Pancreas (tissue), 10 donors: ENCODE data around the gene RNF187. TPM values are rescaled to one million over a fixed set of nuclear protein-coding genes. Genes with fewer than 3 reads are reported as not detected.

Experiments used
- ATAC-seq, 4 donors: fragments of 200-7000 bp; cut with Tn5 transposase; one replicate each; pipeline versions ENCODE4 v1.8.0 to v1.9.1; 2020; ENCODE audit warnings: mild to moderate bottlenecking in 4 of 4, moderate library complexity in 4 of 4
- DNase-seq, 6 donors: peaks; one replicate each; pipeline ENCODE4 v3.0.0-alpha.2; 2020
- FAIRE-seq: peaks from 2 replicates; lab custom pipeline; 2012; peaks lifted over from hg19 to GRCh38; lab: Jason Lieb, UNC
- H3K27ac ChIP-seq, 4 donors: fragments of 200-600 bp; sonication (generic); 1 replicate in 3 of 4; 2 replicates in 1 of 4; pipeline versions ENCODE4 v1.5.0 to v1.8.0; 2020
- H3K27me3 ChIP-seq, 4 donors: fragments of 200-600 bp; one replicate each; pipeline ENCODE4 v1.8.0; 2021
- H3K36me3 ChIP-seq, 3 donors: fragments of 200-600 bp; sonication (generic) in 1 of 3; one replicate each; pipeline versions ENCODE4 v1.5.0 to v1.8.0; 2020 to 2021
- H3K4me1 ChIP-seq, 3 donors: fragments of 200-600 bp; one replicate each; pipeline ENCODE4 v1.8.0; 2021
- H3K4me3 ChIP-seq, 4 donors: fragments of 200-600 bp; sonication (generic) in 2 of 4; one replicate each; pipeline versions ENCODE4 v1.5.0 to v1.8.0; 2020 to 2021
- H3K9me3 ChIP-seq, 4 donors: fragments of 200-600 bp; one replicate each; pipeline ENCODE4 v1.8.0; 2021
- WGBS, 2 donors: extraction: QIAGEN DNeasy Blood & Tissue Kit; methylation state at CpG; one replicate each; pipeline ENCODE4 v1.1.7; 2013; 5-methylcytosine and 5-hydroxymethylcytosine counted together
- intact Hi-C, 3 donors: fragments of 100-400 bp; cut with DNase I; formaldehyde crosslinking; loops; one replicate each; pipeline versions ENCODE4 v1.11.1 to v1.14.2; 2022
- polyA plus RNA-seq, 2 donors: library from polyadenylated mRNA; stranded (reverse); fragments of 200-250 nt; gene quantifications; one replicate each; pipeline ENCODE4 v1.2.3, GENCODE V29; 2013
- total RNA-seq, 6 donors: library from RNA; stranded (reverse); fragmentation: NEBNext Ultra II Directional in 4 of 6; extraction: Animal tissue kit (Norgen Biotek cat#: 25700) in 4 of 6; gene quantifications; one replicate each; pipeline versions ENCODE4 v1.2.1 to v1.2.4, GENCODE V29; 2021 to 2023
- TF ChIP-seq, protein P1 (sequence below), 4 donors: fragments of 200-600 bp; sonication (generic) in 3 of 4; IDR thresholded peaks; one replicate each; pipeline versions ENCODE4 v1.5.0 to v1.8.0; 2021; ENCODE audit warnings: antibody characterized with exemption in 4 of 4
- donor health status: healthy with polysubstance abuse.
- donor health status: DM: no; HTN: no; CAD: no; lungs with moderate emphysema.
- donor health status: DM: no; HTN: no; CAD: no.
- donor health status: control.
- donor health status: control.
- donor health status: Bipolar disorder and iron deficiency.
- donor health status: DM: yes; HTN: yes; CAD: no.
- donor health status: DM: no; HTN: no; CAD: no.
- donor health status: DM: no; HTN: no; CAD: no.
- donor health status: DM: yes; HTN: yes; CAD: no.

RNF187 gene
- total and polyA plus RNA-seq, 8 donors, result 16.0 to 60.2 (median 51.4) TPM

DNA sequence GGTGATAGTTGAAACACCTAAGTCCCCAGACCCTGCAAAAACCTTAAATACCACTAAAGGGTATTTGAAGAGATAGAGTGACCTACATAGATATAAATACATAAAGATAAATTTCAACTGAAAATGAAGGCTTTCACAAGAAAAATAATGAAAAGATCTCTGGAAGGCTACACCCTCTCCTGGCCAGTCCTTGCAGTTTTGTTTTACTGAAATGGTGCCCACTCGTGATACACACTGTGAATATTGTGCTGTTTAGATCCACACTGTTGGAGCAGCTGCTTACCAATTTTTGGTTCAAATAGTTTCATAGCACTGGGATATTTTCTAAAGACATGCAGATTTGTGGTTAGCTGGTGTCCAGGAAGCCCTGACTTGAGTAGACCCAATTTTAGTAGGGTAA is 31.5 kb upstream of the RNF187 start:
- FAIRE-seq (no peak), ATAC-seq (no peak), DNase-seq (no peak)
- H3K36me3 ChIP-seq, result no peaks in the 10 kb centered on the region
- peaks cover 0 to 9% (median 0%) of the 10 kb centered on the region in 3 donors for H3K4me1 ChIP-seq
- intact Hi-C loops, result no loop called here
- TF ChIP-seq, protein P1, sequence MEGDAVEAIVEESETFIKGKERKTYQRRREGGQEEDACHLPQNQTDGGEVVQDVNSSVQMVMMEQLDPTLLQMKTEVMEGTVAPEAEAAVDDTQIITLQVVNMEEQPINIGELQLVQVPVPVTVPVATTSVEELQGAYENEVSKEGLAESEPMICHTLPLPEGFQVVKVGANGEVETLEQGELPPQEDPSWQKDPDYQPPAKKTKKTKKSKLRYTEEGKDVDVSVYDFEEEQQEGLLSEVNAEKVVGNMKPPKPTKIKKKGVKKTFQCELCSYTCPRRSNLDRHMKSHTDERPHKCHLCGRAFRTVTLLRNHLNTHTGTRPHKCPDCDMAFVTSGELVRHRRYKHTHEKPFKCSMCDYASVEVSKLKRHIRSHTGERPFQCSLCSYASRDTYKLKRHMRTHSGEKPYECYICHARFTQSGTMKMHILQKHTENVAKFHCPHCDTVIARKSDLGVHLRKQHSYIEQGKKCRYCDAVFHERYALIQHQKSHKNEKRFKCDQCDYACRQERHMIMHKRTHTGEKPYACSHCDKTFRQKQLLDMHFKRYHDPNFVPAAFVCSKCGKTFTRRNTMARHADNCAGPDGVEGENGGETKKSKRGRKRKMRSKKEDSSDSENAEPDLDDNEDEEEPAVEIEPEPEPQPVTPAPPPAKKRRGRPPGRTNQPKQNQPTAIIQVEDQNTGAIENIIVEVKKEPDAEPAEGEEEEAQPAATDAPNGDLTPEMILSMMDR (IDR thresholded peaks at IDR 0.05), result no peak
- H3K27me3 ChIP-seq, result peaks cover 0 to 11% (median 0%) of the 10 kb centered on the region in 4 donors
- no peaks in the 10 kb centered on the region for H3K9me3 ChIP-seq
- WGBS, 2 donors, result 35 to 68% methylated on average over 1 of the region's 1 CpG
- H3K27ac ChIP-seq, result no peak overlapping the region
- no peak overlapping the region for H3K4me3 ChIP-seq

- H3K4me1 ChIP-seq, result peaks cover 0 to 9% (median 0%) of the 10 kb centered on the region in 3 donors
- H3K36me3 ChIP-seq, result no peaks in the 10 kb centered on the region
- H3K4me3 ChIP-seq, result peak overlapping the region in 2 of 4 donors; percentile 35 to 44
- no peaks in the 10 kb centered on the region for H3K9me3 ChIP-seq
- intact Hi-C loops, result no loop called here
- WGBS, 2 donors, result 51 to 57% methylated on average over 6 of the region's 6 CpGs
- TF ChIP-seq, protein P1 (IDR thresholded peaks at IDR 0.05), result no peak
- ATAC-seq, result no peak
- H3K27ac ChIP-seq, result peak overlapping the region in 1 of 4 donors; percentile 88
- DNase-seq, result no peak
- H3K27me3 ChIP-seq, result peaks cover 0 to 15% (median 0%) of the 10 kb centered on the region in 4 donors
- no peak for FAIRE-seq
These were observed 30.7 kb upstream of the RNF187 start for GRCh38 chr1:228456252-228457016.

- TF ChIP-seq, protein P1 (IDR thresholded peaks at IDR 0.05), result no peak
- DNase-seq, result no peak
- 25 to 30% methylated on average over 13 of the region's 13 CpGs for WGBS, 2 donors
- H3K27me3 ChIP-seq, result peaks cover 0 to 15% (median 0%) of the 10 kb centered on the region in 4 donors
- peak in 3 of 4 donors; percentile 2 to 8 (median 4) for ATAC-seq
- FAIRE-seq, result no peak
- intact Hi-C loops, result no loop called here
- H3K27ac ChIP-seq, result peak overlapping the region; percentile 39 to 88 (median 64)
- H3K9me3 ChIP-seq, result no peaks in the 10 kb centered on the region
- peak overlapping the region; percentile 11 to 58 (median 40) for H3K4me3 ChIP-seq
- H3K4me1 ChIP-seq, result peaks cover 0 to 9% (median 0%) of the 10 kb centered on the region in 3 donors
- no peaks in the 10 kb centered on the region for H3K36me3 ChIP-seq
These were observed 30.2 kb upstream of the RNF187 start for GRCh38 chr1:228457017-228457395.

DNA sequence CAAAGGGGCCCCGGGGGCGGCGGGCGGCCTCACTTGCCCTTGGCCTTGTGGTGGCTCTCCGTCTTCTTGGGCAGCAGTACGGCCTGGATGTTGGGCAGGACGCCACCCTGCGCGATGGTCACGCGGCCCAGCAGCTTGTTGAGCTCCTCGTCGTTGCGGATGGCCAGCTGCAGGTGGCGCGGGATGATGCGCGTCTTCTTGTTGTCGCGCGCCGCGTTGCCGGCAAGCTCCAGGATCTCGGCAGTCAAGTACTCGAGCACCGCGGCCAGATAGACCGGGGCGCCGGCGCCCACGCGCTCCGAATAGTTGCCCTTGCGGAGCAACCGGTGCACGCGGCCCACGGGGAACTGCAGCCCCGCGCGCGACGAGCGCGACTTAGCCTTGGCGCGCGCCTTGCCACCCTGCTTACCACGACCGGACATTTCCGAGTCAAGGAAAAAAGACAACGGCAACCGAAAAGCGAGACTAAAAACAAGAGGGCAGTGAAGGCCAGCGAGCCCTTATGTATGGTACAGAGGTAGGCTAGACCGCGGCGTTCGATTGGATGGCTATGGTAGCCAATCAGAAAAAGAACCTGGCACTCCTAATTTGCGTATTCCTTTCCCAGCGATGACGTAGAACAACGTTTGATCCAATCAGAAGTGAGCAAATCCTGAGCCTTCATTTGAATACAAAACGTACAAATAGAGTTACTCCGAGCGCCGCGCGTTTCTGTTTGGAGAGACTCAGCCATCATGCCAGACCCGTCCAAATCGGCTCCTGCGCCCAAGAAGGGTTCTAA is 29.6 kb upstream of the RNF187 start:
- H3K4me1 ChIP-seq, result peaks cover 0 to 9% (median 0%) of the 10 kb centered on the region in 3 donors
- no peaks in the 10 kb centered on the region for H3K9me3 ChIP-seq
- TF ChIP-seq, protein P1 (IDR thresholded peaks at IDR 0.05), result no peak
- H3K27ac ChIP-seq, result peak overlapping the region; percentile 39 to 88 (median 64)
- FAIRE-seq (no peak), ATAC-seq (peak; percentile 92 to 96 (median 94)), DNase-seq (peak; percentile 68 to 89 (median 81))
- 2 to 3% methylated on average over 74 of the region's 74 CpGs for WGBS, 2 donors
- H3K27me3 ChIP-seq, result peaks cover 0 to 21% (median 0%) of the 10 kb centered on the region in 4 donors
- intact Hi-C loops, result no loop called here
- peak overlapping the region; percentile 11 to 58 (median 40) for H3K4me3 ChIP-seq
- H3K36me3 ChIP-seq, result no peaks in the 10 kb centered on the region
